Measurements from ENCODE around the gene ZBED6. TPM values are rescaled to one million over a fixed set of nuclear protein-coding genes. Genes with fewer than 3 reads are reported as not detected.

The ZBED6 gene
- total and polyA plus RNA-seq, 2 of the 4 experiments (the other 2 are of a cell fraction) = 3.8 to 26.2 TPM

GRCh38 chr1:203805689-203806088 lies 10.3 kb downstream of the ZBED6 start:
- H3K14ac ChIP-seq (replicated peaks; ENCODE audit: low read depth, low read length) = no peak overlapping the region
- H3K4me1 ChIP-seq (ENCODE audit: control insufficient read depth, insufficient read depth, low read length) = 0 out of 2 replicates have a peak, but pooled peaks cover 3% of the 10 kb centered on the region
- DNase-seq = no peak
- H4K20me1 ChIP-seq (ENCODE audit: insufficient read depth, low read length) = peaks cover 62% of the 10 kb centered on the region
- H2BK15ac ChIP-seq (ENCODE audit: low read depth, low read length) = no peak overlapping the region
- peaks cover 18% of the 10 kb centered on the region for H3K9me1 ChIP-seq (ENCODE audit: insufficient read depth, low read length)
- H2AK5ac ChIP-seq (ENCODE audit: low read depth, low read length) = no peak overlapping the region
- H3K9ac ChIP-seq (ENCODE audit: low read depth, low read length) = no peak overlapping the region
- no peak overlapping the region for H3K56ac ChIP-seq (ENCODE audit: extremely low read depth, insufficient read depth, low read length)
- H3K9me3 ChIP-seq (ENCODE audit: control insufficient read depth, insufficient read depth, low read length) = no peaks in the 10 kb centered on the region
- in situ Hi-C loops (cut with MboI; ENCODE audit: low sequenced_read_pairs) (no loop called here), dilution Hi-C loops (cut with HindIII; ENCODE audit: low sequenced_read_pairs, unreplicated experiment) (no loop called here), intact Hi-C loops (cut with micrococcal nuclease) (loop anchor here (10.0 kb wide), 1 partner anchor 91 kb away; no protein-coding TSS in a partner anchor)
- H2AFZ ChIP-seq (replicated peaks; ENCODE audit: low read length, poor library complexity) = no peak overlapping the region
- WGBS, 2 experiments (ENCODE audit: extremely low coverage in 2 of 2, insufficient read length in 1 of 2) = 100% methylated on average over 4 of the region's 7 CpGs; no CpG with 5 or more reads in 1 of the 2 experiments
- H3K18ac ChIP-seq (ENCODE audit: low read depth, low read length) = no peak overlapping the region
- no peak overlapping the region for H4K8ac ChIP-seq (ENCODE audit: low read depth in 2 of 2, low read length in 2 of 2)
- no peak overlapping the region for H4K5ac ChIP-seq (ENCODE audit: low read depth, low read length)
- H2AK9ac ChIP-seq (replicated peaks; ENCODE audit: low read depth, low read length, poor library complexity) = no peak overlapping the region
- TF ChIP-seq POLR2A (IDR thresholded peaks at IDR 0.05; ENCODE audit: low read depth, low read length) (no peak), MAZ (IDR thresholded peaks at IDR 0.05; ENCODE audit: borderline replicate concordance, low read depth, low read length) (no peak), MAFK (IDR thresholded peaks at IDR 0.05; ENCODE audit: low read depth, low read length) (no peak), RCOR1 (IDR thresholded peaks at IDR 0.05; ENCODE audit: insufficient replicate concordance, low read length) (no peak), ELK1 (IDR thresholded peaks at IDR 0.05; ENCODE audit: borderline replicate concordance, low read depth, low read length) (no peak), RFX5 (IDR thresholded peaks at IDR 0.05; ENCODE audit: low read depth, low read length) (no peak), MXI1 (IDR thresholded peaks at IDR 0.05; ENCODE audit: borderline replicate concordance, low read depth, low read length) (no peak), BHLHE40 (IDR thresholded peaks at IDR 0.05; ENCODE audit: low read depth, low read length) (no peak), FOS (IDR thresholded peaks at IDR 0.05; ENCODE audit: low read depth, low read length) (no peak), CHD1 (IDR thresholded peaks at IDR 0.05; ENCODE audit: low read depth, low read length) (no peak), NFE2L2 (IDR thresholded peaks at IDR 0.05; ENCODE audit: low read depth, low read length) (no peak)
- TF ChIP-seq, protein P1, sequence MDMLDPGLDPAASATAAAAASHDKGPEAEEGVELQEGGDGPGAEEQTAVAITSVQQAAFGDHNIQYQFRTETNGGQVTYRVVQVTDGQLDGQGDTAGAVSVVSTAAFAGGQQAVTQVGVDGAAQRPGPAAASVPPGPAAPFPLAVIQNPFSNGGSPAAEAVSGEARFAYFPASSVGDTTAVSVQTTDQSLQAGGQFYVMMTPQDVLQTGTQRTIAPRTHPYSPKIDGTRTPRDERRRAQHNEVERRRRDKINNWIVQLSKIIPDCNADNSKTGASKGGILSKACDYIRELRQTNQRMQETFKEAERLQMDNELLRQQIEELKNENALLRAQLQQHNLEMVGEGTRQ (IDR thresholded peaks at IDR 0.05; ENCODE audit: low read depth, low read length) = no peak
- TF ChIP-seq, protein P2, sequence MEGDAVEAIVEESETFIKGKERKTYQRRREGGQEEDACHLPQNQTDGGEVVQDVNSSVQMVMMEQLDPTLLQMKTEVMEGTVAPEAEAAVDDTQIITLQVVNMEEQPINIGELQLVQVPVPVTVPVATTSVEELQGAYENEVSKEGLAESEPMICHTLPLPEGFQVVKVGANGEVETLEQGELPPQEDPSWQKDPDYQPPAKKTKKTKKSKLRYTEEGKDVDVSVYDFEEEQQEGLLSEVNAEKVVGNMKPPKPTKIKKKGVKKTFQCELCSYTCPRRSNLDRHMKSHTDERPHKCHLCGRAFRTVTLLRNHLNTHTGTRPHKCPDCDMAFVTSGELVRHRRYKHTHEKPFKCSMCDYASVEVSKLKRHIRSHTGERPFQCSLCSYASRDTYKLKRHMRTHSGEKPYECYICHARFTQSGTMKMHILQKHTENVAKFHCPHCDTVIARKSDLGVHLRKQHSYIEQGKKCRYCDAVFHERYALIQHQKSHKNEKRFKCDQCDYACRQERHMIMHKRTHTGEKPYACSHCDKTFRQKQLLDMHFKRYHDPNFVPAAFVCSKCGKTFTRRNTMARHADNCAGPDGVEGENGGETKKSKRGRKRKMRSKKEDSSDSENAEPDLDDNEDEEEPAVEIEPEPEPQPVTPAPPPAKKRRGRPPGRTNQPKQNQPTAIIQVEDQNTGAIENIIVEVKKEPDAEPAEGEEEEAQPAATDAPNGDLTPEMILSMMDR (conservative IDR thresholded peaks at IDR 0.05; ENCODE audit: low read depth, low read length) = no peak
- no TSS peak for BruUV-seq (replicated peaks)
- ChIA-PET CTCF (no interaction called here), POLR2A (ENCODE audit: unreplicated experiment) (no interaction called here)
- H3K4me3 ChIP-seq (ENCODE audit: insufficient read depth, low read depth, low read length) = no peak overlapping the region
- H3K79me1 ChIP-seq (ENCODE audit: low read depth in 1 of 2, low read length in 2 of 2) = peaks cover 7 to 44% of the 10 kb centered on the region in 2 experiments; a peak in 3 of 4 replicates
- H3K36me3 ChIP-seq (ENCODE audit: control insufficient read depth, insufficient read depth, low read length) = peaks cover 26% of the 10 kb centered on the region
- no peak overlapping the region for H3K4ac ChIP-seq (ENCODE audit: low read depth, low read length)
- H4K91ac ChIP-seq (ENCODE audit: insufficient read depth, low read depth, low read length) = no peak overlapping the region
- no peak overlapping the region for H2BK120ac ChIP-seq (ENCODE audit: low read depth, low read length)
- H3K4me2 ChIP-seq (ENCODE audit: low read depth, low read length) = no peak overlapping the region
- no peak for ATAC-seq (ENCODE audit: low read depth)
- H2BK20ac ChIP-seq (ENCODE audit: low read depth, low read length) = no peak overlapping the region
- H3K23ac ChIP-seq (ENCODE audit: low read depth, low read length) = no peak overlapping the region
- no peak overlapping the region for H3K27ac ChIP-seq (ENCODE audit: insufficient read depth, low read length)
- no peak overlapping the region for H2BK5ac ChIP-seq (ENCODE audit: low read depth, low read length, poor library complexity, severe bottlenecking)
- no peaks in the 10 kb centered on the region for H3K27me3 ChIP-seq (ENCODE audit: control insufficient read depth, insufficient read depth, low read length)

All from IMR-90 (cell line).